NOMO-1 (cell line): ENCODE results near the gene RAX.

Experiments
- DNase-seq, 2 experiments: peaks; one replicate each; lab custom pipeline; 2025; ENCODE audit not compliant: unreplicated experiment in 2 of 2; lab: John Stamatoyannopoulos, UW

Gene RAX

DNA sequence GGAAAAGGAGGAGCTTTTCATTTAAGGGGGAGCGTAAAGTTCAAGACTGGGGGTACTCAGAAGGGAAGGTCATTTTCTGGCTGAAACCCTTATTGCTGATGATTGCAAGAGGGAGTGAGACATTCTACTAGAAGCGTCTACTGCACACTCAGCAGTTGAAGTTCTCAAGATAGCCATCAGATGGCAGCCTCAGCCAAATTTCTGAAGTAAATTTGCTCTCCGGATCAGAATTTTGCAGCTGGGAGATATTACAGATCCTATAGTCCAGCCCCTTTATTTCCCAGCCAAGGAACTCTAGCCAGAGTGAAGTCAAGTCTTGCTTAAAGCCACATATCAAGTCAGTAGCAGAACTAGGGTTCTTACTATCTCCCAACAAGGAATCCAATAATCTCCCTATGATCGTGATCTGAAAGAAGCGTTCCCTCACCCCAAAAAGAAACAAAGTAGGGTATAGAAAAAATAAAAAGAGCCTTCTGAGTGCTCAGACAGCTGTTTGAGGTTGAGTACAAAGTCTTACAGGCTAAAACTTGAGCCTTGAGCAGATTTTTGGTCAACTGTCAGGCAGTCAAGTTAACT lies 24.0 kb downstream of the RAX start:
- peak in 1 of 2 experiments; percentile 39 for DNase-seq

DNA sequence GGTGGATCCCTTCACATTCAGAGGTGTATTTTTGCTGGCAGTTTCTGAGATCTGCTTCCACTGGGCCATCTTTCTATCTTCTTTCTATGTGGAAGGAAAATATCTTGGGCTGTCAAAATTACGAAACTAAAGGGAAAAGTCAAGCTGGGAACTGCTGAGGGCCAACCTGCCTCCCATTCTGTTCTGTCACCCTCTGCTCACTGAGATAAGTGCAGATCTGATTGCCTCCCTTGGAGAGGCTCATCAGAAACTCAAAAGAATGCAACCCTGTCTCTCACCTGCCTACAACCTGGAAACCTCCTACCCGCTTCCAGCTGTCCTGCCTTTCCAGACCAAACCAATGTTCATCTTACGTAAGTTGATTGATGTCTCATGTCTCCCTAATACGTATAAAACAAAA lies 26.5 kb downstream of the RAX start:
- no peak for DNase-seq

DNA sequence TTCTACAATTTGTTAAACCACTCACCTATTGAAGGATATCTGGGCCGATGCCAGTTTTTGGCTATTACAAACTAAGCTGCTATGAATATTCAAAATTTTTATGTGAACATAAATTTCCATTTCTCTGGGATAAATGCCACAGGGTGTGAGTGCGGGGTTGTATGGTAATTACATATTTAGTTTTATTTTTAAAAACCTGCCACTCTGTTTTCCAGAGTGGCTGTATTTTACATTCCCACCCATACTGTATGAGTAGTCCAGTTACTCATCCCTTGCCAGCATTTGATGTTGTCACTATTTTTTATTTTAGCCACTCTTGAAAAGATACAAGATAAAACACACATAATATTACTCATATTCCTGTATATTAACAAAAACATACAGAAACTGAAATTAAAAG lies 30.3 kb downstream of the RAX start:
- DNase-seq: no peak

DNA sequence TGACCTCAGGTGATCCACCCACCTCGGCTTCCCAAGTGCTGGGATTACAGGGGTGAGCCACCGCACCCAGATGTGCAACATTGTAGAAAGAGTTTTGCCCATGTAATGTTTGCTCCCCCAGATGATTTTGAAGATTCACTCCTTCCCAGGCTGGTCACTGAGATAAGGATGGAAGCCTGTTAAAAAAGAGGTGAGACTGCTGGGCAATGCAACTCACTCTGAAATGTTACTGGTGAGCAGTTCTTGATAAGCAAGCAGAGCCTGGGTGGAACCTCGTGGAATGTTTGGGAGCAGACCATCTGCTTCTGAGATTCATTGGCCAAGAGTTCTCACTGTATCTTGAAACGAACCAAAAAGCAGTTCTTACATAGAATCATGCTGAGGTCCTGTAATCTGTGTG lies 33.6 kb downstream of the RAX start:
- no peak for DNase-seq

DNA sequence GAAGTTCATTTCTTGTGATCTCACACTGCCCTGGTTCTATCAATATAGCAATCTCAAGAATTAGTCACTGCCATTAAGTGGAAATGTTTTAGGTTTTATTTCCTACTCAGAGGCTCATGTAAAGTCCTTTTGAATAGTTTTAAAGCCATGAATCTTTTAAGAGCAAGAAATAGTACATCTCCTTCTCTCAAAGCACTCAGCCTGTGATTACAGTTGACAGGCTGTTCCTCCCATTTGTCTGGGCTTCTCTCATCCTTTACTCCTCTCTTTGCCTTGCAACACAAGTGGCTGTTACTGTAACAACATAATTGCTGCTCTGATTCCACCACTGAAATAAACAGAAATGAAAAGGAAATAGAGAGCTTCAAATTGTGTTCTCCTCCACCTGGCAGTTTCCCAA lies 34.9 kb downstream of the RAX start:
- no peak for DNase-seq

DNA sequence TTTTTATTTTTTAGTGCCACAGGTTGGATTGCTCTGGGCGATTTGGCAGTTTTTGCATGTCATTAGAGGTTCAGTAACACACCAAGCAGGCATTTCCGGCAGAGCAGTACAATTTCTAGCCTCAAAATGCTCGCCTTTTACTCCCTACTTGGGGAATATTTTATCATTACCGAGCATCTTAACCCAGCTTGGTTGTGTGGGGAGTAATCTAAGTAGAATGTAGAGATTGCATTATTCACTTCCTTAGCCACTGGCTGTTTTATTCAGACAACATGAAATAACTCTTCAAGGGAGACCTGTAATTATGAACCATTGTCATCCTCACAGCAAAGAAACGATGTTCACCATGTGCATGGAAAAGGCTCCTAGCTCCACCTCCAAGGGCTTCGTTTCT lies 40.2 kb downstream of the RAX start:
- DNase-seq: no peak

DNA sequence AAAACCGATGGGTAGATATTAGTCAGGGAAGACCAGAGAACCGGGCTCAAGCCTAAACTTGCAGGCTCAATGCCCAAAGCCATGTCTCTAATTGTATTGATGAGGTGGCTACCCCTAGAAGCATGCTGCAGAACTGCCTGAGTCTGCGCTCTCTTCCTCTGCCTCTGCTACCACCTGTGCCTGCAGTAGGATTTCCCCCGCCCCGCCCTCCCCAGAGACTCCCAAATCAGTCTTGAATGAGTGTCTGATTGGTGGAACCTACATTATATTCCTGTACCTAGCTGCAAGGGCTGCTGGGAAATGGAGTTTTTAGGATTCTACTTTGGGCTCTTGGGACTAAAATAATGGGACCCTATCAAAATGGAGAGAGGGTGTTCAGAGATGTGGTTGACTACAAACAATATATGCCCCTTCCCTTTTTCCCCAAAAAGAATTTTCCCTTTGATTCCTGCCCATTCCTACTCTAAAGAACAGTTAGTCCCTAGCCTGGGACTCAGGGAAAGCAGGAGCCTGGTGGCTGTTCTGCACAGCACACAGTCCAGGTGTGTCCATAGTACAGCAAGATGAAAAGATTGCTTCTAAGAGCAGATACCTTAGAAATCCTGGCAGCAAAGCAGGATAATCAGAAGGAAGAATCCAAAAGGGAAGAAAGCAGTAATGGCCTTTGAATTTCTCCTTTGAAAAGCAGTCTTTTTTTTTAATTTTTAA lies 40.8 kb downstream of the RAX start:
- DNase-seq: no peak

DNA sequence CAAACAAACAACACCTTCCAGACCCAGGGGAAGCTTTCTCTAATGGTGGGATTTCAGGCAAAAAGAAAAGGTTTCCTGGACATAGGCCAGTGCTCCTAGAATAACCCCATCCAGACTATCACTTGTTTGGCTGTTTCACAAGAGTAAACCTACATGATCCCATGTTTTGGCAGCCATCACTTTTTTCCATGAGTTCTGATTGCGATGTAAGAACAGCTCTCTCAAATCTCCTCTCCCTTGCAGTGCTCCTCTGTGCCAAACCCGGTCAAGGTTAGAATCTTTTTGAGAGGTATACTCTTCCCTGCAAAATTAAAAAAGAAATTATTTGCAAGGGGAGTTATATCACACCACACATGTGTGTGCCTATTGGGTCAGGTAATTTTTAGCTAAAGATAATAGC lies 41.4 kb downstream of the RAX start:
- no peak for DNase-seq

DNA sequence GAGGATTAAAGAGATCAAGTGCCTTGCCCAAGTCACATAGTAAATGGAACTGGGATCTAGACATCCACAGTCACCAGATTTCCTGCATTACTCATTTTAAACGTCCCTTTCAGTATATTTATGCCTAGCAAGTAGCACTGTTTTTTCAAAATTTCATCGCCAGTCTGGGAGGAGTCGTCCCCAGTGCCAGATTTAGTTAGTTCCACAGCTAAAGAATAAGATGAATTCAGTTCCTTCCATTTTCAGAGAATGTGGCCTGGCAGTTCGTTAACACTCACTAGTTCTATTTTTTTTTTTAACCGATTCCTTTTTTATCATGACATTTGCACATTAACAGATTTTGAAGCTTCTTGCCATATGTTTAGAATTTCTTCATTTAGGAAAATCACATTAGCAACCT lies 42.1 kb downstream of the RAX start:
- DNase-seq: no peak

DNA sequence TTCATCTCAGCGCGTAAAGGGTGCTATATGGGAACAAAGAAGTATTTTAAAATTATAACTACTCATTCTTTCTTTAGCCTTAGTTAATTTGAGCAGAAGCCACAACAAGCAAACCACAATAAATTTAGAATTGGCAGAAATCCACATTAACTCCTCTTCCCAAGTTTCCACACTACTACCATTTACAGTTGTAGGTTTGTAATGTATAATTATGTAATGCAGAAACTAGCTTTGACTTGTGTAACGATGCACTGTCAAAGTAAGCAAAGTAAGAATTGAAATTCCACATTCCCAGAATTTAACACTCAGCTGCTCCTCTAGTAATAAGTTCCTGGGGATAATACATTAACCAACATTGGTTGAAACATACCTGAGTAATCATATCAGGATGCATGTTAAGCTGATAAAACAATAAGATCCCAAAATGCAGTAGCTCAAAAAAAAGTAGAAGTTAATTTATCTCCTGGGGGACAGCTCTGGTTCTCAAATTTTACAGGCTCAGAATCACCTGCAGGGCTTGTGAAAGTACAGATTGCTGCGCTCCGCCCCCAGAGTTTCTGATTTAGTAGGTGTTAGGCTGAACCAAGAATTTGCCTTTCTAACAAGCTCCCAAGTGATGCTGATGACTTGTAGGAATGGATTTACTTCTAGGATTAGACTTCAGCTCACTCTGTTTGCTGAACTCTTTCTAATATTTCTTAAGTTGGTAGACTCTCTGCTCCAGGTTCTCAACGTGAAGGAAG lies 43.4 kb downstream of the RAX start:
- DNase-seq: no peak

DNA sequence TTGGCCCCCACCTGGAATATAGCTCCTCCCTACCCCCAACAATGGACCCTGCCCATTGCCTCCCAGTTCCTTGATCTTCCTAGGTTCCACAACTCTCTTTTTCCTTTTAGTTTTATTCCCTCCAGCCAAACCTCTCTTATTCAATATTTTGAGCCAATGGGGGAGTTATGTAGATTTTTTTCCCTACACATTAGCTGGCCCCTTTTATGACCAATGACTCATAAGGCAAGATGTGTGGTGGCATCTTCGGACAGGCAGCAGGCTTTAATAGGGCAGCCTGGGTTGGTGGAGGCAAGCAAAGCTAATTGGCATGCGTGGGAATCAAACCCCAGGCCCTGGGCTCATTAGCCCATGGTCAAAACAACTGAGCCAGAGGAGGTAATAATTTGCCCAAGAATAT lies 44.1 kb downstream of the RAX start:
- DNase-seq: no peak

DNA sequence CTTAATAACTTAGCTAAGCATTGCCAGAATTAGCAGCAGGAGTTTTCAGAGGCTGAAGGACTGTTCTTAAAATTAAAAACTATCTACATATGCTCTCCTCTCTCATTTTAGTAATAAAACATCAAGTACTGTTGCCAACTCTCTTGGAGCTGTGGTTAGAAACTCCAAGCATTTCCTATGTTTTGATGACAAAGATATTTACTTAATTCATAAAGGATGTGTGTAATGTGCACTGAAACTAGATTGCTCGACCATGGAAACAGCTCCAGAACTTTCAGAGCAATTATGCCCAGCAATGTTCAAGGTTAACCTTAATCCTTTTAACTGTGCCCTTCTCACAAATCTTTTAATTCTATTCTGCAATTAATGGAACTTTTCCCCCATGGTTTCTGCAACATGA lies 44.9 kb downstream of the RAX start:
- no peak for DNase-seq

DNA sequence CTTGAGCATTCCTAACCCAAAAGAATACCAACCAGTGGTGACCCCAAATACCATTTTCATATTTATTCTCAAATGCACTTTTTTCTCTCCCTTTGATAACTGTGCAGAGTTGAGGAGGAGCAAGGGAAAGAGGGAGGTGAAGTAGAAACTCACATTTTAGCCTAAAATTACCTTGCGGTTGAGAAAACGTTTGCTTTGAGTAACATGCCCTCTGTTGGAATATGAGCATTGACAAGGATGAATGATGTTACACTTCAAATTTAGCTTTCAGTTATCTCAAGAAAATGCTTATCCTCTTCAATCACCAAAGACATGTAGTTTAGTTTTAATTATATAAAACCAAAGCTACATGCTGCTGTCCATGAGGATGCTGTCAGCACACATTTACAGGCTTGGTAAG lies 50.9 kb downstream of the RAX start:
- no peak for DNase-seq

DNA sequence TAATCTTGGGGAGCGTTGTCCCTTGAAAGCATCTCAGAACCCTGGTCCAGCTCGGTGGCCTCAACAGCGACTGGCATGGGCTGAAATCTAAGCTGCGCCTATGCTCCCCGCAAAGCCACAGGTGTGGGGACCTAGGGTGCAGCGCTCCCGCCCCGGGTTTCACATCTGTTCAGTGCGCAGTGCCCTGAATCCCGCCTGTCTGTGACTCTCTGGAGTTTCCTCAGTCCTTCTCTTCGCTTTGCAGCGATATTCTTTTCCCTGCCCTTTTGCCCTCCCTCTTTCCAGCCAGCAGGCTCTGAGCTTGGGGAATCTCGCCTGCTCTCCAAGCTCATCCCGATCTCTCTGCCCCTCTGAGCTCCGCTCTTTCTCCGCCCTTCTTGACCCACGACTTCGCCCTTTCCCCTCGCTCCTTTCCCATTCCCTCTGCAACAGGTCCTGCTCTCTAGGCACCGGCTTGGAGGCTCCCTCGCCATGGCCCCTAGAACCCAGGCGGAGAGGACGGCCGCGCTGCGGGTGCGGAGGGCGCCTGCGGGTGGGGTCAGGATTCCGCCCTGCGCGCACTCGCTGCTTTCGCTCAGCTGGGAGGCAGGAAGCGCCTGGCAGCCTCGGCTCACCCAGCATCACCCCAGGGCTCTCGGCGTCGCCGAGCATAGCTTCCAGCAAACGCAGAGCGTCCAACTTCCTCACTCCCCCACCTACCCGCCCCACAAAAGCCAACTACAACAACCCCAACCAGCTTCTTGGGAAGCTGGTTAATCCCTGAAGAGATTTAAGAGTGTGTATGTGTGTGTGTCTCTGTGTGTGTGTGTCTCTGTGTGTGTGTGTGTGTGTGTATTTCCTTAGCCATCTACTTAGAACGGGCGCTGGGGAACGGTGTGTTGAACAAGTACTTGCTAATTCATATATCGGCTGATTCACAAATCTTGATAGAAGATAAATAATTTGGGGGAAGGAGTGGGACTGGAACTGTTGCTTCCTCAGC lies 52.2 kb downstream of the RAX start:
- DNase-seq: no peak

DNA sequence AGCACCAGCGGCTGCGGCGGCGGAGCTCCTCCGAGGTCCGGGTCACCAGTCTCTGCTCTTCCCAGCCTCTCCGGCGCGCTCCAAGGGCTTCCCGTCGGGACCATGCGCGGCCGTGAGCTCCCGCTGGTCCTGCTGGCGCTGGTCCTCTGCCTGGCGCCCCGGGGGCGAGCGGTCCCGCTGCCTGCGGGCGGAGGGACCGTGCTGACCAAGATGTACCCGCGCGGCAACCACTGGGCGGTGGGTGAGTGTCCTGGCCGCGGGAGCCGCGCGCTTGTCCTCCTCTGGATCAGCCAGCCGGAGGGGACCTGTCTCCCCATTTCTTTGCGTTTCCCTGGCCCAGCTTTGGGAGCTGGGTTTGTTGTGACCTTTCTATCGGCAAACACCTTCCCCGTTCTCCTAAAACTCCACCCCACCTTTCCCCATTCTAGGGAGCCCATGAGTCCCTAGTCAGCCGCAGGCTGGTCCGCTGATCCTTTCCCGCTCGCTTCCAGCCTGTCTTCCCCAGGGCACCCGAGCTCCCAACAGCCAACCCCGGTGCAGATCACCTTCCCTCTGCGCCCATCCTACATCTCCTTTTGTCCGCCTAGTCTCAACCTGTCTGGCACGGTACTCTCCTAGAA lies 53.0 kb downstream of the RAX start:
- DNase-seq: no peak

DNA sequence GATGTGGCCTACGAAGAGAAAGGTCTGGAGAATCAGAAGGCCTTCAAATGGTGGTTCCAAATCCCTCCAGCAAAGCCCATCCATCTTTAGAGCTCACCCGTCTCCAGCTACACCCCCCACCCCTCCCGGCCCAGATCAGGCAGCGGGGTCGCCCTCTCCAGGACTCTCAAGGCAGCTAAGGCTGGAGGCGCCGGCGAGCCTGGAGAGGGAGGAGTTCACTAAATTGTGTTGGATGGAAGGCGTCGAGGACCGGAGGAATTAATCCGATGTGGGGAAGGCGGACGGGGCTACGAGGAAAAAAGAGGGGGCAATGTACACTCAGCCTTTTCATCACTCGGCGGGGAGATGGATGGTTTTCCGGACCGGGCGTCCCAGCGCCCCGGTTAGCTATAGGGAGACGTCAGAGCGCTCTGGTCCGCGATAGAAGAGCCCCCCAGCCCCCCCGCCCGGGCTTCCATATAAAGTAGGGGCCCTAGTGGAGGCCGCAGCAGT lies 53.5 kb downstream of the RAX start, which contains the start of gene GRP:
Gene GRP (plus strand): TSS at position 487 of the 492 bp plus-strand sequence. CDS start 108 bp downstream, outside the sequence.
- DNase-seq: no peak

DNA sequence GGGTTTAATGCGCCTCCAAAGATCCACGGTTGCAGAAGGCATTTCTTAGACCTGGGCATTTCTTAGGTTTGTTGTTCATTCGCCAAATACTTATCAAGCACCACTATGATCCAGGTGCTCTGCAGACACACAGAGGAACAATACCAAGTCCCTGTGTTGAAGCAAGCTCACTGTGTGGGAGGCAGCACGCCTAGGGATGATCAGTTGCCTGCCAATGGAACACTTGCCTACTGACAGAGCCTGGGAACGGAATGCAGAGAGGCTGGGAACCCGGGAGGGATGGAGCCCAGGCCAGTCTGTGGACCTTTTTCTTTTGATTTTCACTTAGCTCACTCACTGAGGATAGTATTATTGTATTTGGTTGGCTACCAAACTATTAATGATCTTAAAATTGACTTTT lies 55.2 kb downstream of the RAX start:
- no peak for DNase-seq
